ENCODE results near the gene C19orf18. TPM values are rescaled to one million over a fixed set of nuclear protein-coding genes. Genes with fewer than 3 reads are reported as not detected.

C19orf18 gene
- total RNA-seq: under 1 TPM in 1 of 2 donors, not detected in 1; 0.87 TPM

DNA sequence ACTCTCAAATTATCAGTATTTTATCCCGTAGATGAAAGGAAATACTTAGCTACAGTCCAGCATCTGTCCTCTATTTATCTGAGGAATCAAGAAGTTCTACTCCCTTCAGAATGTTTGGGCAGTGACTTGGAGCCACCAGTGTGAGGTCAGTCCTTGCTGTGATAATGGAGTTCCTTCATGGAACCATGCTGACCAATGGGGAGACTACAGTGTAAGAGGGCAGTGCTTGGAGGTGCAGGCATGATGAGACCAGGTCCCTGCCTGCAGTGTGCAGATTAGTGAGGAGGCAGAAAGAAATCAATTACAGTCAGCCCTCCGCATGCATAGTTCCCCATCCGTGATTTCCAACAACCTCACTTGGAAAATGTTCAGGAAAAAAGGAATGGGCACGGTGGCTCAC is at the start of gene C19orf18:
C19orf18 (minus strand) TSS at position 101 of the 400 bp plus-strand sequence. CDS start 102 bp downstream, outside the sequence.
- peaks cover 7% of the 10 kb centered on the region for H3K9me3 ChIP-seq
- TF ChIP-seq, protein P1, sequence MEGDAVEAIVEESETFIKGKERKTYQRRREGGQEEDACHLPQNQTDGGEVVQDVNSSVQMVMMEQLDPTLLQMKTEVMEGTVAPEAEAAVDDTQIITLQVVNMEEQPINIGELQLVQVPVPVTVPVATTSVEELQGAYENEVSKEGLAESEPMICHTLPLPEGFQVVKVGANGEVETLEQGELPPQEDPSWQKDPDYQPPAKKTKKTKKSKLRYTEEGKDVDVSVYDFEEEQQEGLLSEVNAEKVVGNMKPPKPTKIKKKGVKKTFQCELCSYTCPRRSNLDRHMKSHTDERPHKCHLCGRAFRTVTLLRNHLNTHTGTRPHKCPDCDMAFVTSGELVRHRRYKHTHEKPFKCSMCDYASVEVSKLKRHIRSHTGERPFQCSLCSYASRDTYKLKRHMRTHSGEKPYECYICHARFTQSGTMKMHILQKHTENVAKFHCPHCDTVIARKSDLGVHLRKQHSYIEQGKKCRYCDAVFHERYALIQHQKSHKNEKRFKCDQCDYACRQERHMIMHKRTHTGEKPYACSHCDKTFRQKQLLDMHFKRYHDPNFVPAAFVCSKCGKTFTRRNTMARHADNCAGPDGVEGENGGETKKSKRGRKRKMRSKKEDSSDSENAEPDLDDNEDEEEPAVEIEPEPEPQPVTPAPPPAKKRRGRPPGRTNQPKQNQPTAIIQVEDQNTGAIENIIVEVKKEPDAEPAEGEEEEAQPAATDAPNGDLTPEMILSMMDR (IDR thresholded peaks at IDR 0.05): no peak
- TF ChIP-seq POLR2AphosphoS5 (IDR thresholded peaks at IDR 0.05) (no peak), POLR2A (IDR thresholded peaks at IDR 0.05) (no peak)
- peaks cover 8 to 14% of the 10 kb centered on the region in 2 donors for H3K36me3 ChIP-seq
- no peaks in the 10 kb centered on the region for H3K4me1 ChIP-seq (replicated peaks)
- DNase-seq (ENCODE audit: low spot score): no peak
- H3K27ac ChIP-seq: no peak within 1 kb of the TSS
- H3K27me3 ChIP-seq (replicated peaks; ENCODE audit: insufficient read depth): no peaks in the 10 kb centered on the region
- no peak within 1 kb of the TSS for H3K4me3 ChIP-seq
- 86% methylated on average over 4 of the region's 4 CpGs for WGBS
- intact Hi-C loops (cut with DNase I): no loop called here

DNA sequence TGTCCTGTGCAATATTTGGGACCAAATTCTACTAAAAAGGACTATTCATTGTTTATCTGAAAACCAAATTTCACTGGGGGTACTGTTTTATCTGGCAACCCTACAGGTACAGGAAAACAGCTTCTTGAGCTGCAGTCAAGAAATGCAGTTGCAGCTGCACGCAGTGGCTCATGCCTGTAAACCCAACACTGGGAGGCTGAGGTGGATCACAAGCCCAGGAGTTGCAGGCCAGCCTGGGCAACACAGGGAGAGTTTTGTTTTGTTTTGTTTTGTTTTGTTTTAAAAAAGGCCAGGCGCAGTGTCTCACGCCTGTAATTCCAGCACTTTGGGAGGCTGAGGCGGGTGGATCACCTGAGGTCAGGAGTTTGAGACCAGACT is 47.9 kb upstream of the C19orf18 start:
- Histone ChIP-seq H3K27ac (no peak overlapping the region), H3K4me1 (replicated peaks) (no peaks in the 10 kb centered on the region), H3K27me3 (replicated peaks; ENCODE audit: insufficient read depth) (no peaks in the 10 kb centered on the region), H3K36me3 (no peaks in the 10 kb centered on the region), H3K9me3 (no peaks in the 10 kb centered on the region), H3K4me3 (no peak overlapping the region)
- intact Hi-C loops (cut with DNase I): no loop called here
- 60% methylated on average over 4 of the region's 4 CpGs for WGBS
- TF ChIP-seq POLR2AphosphoS5 (IDR thresholded peaks at IDR 0.05) (no peak), POLR2A (IDR thresholded peaks at IDR 0.05) (no peak)
- TF ChIP-seq, protein P1 (IDR thresholded peaks at IDR 0.05): no peak
- DNase-seq (ENCODE audit: low spot score): no peak

DNA sequence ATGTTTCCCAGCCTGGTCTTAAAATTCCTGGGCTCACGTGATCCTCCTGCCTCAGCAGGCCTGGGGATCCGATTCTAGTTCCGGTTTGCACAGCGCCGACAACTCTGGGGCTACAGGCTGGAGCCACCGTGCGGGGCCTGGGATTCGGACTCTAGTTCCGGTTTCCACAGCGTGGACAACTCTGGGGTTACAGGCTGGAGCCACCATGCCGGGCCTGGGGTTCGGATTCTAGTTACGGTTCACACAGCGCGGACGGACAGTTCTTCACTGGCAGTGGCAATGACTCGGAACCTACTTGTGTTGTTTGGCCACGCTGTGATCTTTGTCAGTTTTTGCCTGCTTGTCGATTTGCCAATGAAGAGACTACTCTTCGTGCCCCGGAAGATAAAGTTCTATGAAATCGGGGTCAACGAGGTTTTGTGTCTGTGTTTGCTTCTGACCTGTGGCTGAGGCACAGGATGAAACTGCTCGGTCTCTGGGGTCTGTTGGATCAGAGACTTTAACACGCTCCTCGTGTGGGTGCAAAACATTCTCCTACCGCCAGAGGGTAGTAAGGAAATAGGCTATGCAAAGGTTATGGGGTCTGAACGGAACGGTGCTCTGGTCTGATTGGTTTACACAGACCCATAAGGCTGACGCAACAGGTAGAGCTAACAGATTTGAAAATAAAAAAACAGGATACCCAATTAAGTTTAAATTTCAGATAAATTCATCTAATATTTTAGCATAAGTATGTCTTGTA is 47.4 kb upstream of the C19orf18 start:
- TF ChIP-seq, protein P1 (IDR thresholded peaks at IDR 0.05): peak; percentile 40 to 63 (median 60)
- TF ChIP-seq POLR2AphosphoS5 (IDR thresholded peaks at IDR 0.05) (peak; percentile 56), POLR2A (IDR thresholded peaks at IDR 0.05) (no peak)
- H3K9me3 ChIP-seq: no peaks in the 10 kb centered on the region
- no peaks in the 10 kb centered on the region for H3K4me1 ChIP-seq (replicated peaks)
- no peaks in the 10 kb centered on the region for H3K36me3 ChIP-seq
- intact Hi-C loops (cut with DNase I): loop anchor here (1.0 kb wide), 1 partner anchor 134 kb away; no protein-coding TSS in a partner anchor
- 52% methylated on average over 30 of the region's 30 CpGs for whole genome bisulfite sequencing
- H3K27me3 ChIP-seq (replicated peaks; ENCODE audit: insufficient read depth): no peaks in the 10 kb centered on the region
- DNase-seq (ENCODE audit: low spot score): peak; percentile 50
- no peak overlapping the region for H3K27ac ChIP-seq
- no peak overlapping the region for H3K4me3 ChIP-seq

DNA sequence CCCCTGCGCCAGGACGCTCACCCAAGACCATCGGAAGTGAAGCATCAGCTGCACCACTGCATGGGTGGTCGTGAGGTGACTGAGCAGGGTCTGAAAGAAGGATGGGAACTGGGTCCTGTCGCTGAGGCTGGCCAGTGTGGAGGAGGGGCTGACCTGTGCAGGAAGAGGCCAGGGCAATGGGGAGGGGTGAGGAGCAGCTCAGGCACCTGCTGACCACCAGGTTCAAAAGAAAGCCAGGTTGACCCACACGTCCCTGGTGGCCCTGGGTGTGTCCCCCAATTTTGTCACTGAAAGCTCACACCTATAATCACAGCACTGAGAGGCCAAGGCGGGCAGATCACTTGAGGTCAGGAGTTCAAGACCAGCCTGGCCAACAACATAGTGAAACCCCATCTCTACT is 45.8 kb upstream of the C19orf18 start:
- no peaks in the 10 kb centered on the region for H3K4me1 ChIP-seq (replicated peaks)
- DNase-seq (ENCODE audit: low spot score): no peak
- no peak overlapping the region for H3K4me3 ChIP-seq
- H3K9me3 ChIP-seq: no peaks in the 10 kb centered on the region
- WGBS: 74% methylated on average over 7 of the region's 7 CpGs
- H3K36me3 ChIP-seq: no peaks in the 10 kb centered on the region
- H3K27ac ChIP-seq: no peak overlapping the region
- no peaks in the 10 kb centered on the region for H3K27me3 ChIP-seq (replicated peaks; ENCODE audit: insufficient read depth)
- TF ChIP-seq POLR2AphosphoS5 (IDR thresholded peaks at IDR 0.05) (no peak), POLR2A (IDR thresholded peaks at IDR 0.05) (no peak)
- TF ChIP-seq, protein P1 (IDR thresholded peaks at IDR 0.05): no peak
- intact Hi-C loops (cut with DNase I): no loop called here

DNA sequence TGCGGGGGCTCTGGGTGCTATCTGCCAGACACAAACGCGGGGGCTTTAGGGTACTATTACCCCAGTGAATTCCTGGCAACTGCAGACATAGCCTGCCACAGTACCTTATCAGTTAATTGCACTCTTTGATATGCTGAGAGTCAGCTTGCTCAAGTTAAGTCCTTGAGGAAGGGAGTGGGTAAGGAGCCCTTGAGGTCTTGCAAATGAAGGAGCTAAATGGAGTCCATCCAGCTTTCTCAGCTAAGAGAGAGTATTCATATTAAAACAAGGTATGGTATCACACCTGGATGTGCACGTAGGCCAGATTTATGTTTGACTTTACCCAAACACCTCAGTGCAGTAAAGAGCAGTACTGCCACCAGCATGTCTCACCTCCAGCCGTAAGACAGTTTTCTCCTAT is 39.8 kb upstream of the C19orf18 start:
- no peak for TF ChIP-seq POLR2A (IDR thresholded peaks at IDR 0.05)
- no peak for TF ChIP-seq POLR2AphosphoS5 (IDR thresholded peaks at IDR 0.05)
- TF ChIP-seq, protein P1 (IDR thresholded peaks at IDR 0.05): no peak
- Histone ChIP-seq H3K27ac (no peak overlapping the region), H3K4me1 (replicated peaks) (no peaks in the 10 kb centered on the region), H3K36me3 (no peaks in the 10 kb centered on the region), H3K27me3 (replicated peaks; ENCODE audit: insufficient read depth) (no peaks in the 10 kb centered on the region), H3K9me3 (no peaks in the 10 kb centered on the region), H3K4me3 (no peak overlapping the region)
- WGBS: 38% methylated on average over 5 of the region's 5 CpGs
- no peak for DNase-seq (ENCODE audit: low spot score)
- intact Hi-C loops (cut with DNase I): no loop called here
